Stomach (tissue), 9 donors: Measurements from ENCODE around the gene TCF12. TPM values are rescaled to one million over a fixed set of nuclear protein-coding genes. Genes with fewer than 3 reads are reported as not detected.

ENCODE experiments used
- DNase-seq, 2 donors: peaks; one replicate each; pipeline versions ENCODE4 v3.0.0 to v3.0.0-alpha.2; 2013 to 2019
- H3K27ac ChIP-seq, 5 donors: fragments of 200-600 bp in 4 of 5; sonication (generic) in 4 of 5; one replicate each; pipeline ENCODE4 v1.5.1; 2013 to 2019; ENCODE audit warnings: mild to moderate bottlenecking in 1 of 5, moderate library complexity in 1 of 5
- H3K27me3 ChIP-seq, 3 donors: fragments of 200-600 bp; sonication (generic); one replicate each; pipeline ENCODE4 v1.5.1; 2017 to 2019; ENCODE audit warnings: mixed run types in 1 of 3
- H3K36me3 ChIP-seq, 4 donors: fragments of 200-600 bp; sonication (generic); 1 replicate in 3 of 4; 2 replicates in 1 of 4; pipeline ENCODE4 v1.5.1; 2016 to 2019
- H3K4me1 ChIP-seq, 4 donors: fragments of 200-600 bp; sonication (generic); one replicate each; pipeline ENCODE4 v1.5.1; 2016 to 2019
- H3K4me3 ChIP-seq, 4 donors: fragments of 200-600 bp; sonication (generic) in 3 of 4; one replicate each; pipeline ENCODE4 v1.5.1; 2016 to 2019; ENCODE audit warnings: mild to moderate bottlenecking in 1 of 4
- H3K9me3 ChIP-seq, 4 donors: fragments of 200-600 bp; sonication (generic); one replicate each; pipeline ENCODE4 v1.5.1; 2016 to 2019
- EP300 ChIP-seq: sonication (generic); formaldehyde crosslinking; IDR thresholded peaks from one replicate; pipeline ENCODE4 v1.6.1; 2017; ENCODE audit warnings: antibody characterized with exemption
- POLR2A ChIP-seq, 4 donors: fragments of 450-650 bp; IDR thresholded peaks; one replicate each; pipeline ENCODE4 v1.6.1; 2016; ENCODE audit warnings: antibody characterized with exemption in 4 of 4, control low read depth in 2 of 4, mild to moderate bottlenecking in 1 of 4, moderate library complexity in 1 of 4
- POLR2AphosphoS5 ChIP-seq, 3 donors: sonication (generic); formaldehyde crosslinking; IDR thresholded peaks; one replicate each; pipeline ENCODE4 v1.6.1; 2016; ENCODE audit warnings: antibody characterized with exemption in 3 of 3
- WGBS, 5 donors: extraction: QIAGEN DNeasy Blood & Tissue Kit in 3 of 5; methylation state at CpG; one replicate each; pipeline versions ENCODE4 v1.1.5 to v1.1.7; 2013 to 2018; 5-methylcytosine and 5-hydroxymethylcytosine counted together
- intact Hi-C: fragments of 100-400 bp; cut with DNase I; formaldehyde crosslinking; loops from one replicate; pipeline ENCODE4 v1.15.1; 2023; ENCODE audit warnings: low total_unique reads
- polyA plus RNA-seq, 3 donors: library from polyadenylated mRNA; stranded (reverse); fragments of 200-250 nt; gene quantifications; one replicate each; pipeline ENCODE4 v1.2.3, GENCODE V29; 2013
- total RNA-seq, 5 donors: library from RNA; depleted of rRNA; stranded (reverse); fragments of >200 nt; gene quantifications; one replicate each; pipeline versions ENCODE4 v1.1.0 to v1.2.3, GENCODE V29; 2014 to 2016
- TF ChIP-seq, protein P1 (sequence below), 7 experiments: fragments of 450-650 bp in 4 of 7; fragments of 200-600 bp in 3 of 7; sonication (generic) in 3 of 7; IDR thresholded peaks; one replicate each; pipeline ENCODE4 v1.5.1; 2016 to 2019; ENCODE audit warnings: antibody characterized with exemption in 7 of 7, control low read depth in 2 of 7, mild to moderate bottlenecking in 1 of 7
- donor health status: healthy with polysubstance abuse.
- donor health status: Bipolar disorder and iron deficiency.
- donor health status: healthy.

TCF12 gene
- total and polyA plus RNA-seq, 8 donors, result 11.2 to 462 (median 130) TPM

DNA sequence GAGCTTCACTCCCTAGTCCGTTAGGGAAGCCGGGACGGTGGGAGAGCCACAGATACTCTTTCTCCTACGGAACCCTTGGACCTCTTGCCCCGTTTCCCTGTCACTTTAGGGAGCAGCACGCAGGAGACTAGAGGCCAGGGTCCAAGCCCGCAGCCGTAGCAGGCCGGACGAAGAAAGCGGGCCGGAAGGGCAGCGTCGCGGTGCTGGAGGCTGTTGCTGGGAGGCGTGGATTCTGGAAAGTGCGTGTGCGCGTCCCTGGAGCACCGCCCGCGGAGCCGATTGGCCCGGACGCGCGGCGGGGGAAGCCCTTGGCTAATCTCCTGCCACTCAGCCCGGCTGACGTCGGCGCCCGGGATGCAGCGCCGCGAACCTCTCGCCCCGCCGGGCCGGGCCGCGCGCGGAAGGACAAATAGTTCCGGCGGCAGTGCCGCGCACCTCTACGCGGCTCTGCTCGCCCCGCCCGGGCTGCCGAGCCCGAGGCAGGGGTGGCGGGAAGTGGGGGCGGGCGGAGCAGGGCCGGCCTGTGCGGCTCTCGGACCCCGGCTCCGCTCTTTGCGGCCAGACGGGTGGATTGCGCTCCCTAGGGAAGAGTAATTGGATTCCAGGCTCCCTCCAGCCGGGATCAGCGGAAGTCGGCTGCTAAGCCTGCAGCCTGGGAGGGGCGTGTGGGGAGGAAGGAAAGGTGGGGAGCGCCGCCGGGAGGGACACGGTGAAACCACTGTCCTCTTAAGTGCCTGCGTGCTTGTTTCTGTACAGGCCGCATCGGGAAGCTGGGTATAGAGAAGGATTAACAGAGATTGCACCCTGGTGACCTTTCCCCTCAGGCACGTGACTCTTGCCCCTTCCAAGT lies 31.3 kb upstream of the TCF12 start:
- peak overlapping the region; percentile 94 to 99 (median 98) for H3K27ac ChIP-seq
- WGBS, 5 donors, result 0 to 1% (median 1%) methylated on average over 40 to 78 of the region's 78 CpGs
- H3K4me3 ChIP-seq, result peak overlapping the region; percentile 47 to 76 (median 66)
- H3K9me3 ChIP-seq, result no peaks in the 10 kb centered on the region
- TF ChIP-seq, protein P1, sequence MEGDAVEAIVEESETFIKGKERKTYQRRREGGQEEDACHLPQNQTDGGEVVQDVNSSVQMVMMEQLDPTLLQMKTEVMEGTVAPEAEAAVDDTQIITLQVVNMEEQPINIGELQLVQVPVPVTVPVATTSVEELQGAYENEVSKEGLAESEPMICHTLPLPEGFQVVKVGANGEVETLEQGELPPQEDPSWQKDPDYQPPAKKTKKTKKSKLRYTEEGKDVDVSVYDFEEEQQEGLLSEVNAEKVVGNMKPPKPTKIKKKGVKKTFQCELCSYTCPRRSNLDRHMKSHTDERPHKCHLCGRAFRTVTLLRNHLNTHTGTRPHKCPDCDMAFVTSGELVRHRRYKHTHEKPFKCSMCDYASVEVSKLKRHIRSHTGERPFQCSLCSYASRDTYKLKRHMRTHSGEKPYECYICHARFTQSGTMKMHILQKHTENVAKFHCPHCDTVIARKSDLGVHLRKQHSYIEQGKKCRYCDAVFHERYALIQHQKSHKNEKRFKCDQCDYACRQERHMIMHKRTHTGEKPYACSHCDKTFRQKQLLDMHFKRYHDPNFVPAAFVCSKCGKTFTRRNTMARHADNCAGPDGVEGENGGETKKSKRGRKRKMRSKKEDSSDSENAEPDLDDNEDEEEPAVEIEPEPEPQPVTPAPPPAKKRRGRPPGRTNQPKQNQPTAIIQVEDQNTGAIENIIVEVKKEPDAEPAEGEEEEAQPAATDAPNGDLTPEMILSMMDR (IDR thresholded peaks at IDR 0.05), result peak in 1 of 7 experiments; percentile 8
- TF ChIP-seq POLR2A (IDR thresholded peaks at IDR 0.05) (peak in 1 of 4 donors; percentile 7), POLR2AphosphoS5 (IDR thresholded peaks at IDR 0.05) (peak; percentile 90 to 92 (median 90)), EP300 (peak; percentile 31)
- DNase-seq, result peak; percentile 95 to 99
- peaks cover 9 to 26% (median 15%) of the 10 kb centered on the region in 4 donors for H3K4me1 ChIP-seq
- H3K36me3 ChIP-seq, result no peaks in the 10 kb centered on the region
- intact Hi-C loops, result no loop called here
- no peaks in the 10 kb centered on the region for H3K27me3 ChIP-seq

DNA sequence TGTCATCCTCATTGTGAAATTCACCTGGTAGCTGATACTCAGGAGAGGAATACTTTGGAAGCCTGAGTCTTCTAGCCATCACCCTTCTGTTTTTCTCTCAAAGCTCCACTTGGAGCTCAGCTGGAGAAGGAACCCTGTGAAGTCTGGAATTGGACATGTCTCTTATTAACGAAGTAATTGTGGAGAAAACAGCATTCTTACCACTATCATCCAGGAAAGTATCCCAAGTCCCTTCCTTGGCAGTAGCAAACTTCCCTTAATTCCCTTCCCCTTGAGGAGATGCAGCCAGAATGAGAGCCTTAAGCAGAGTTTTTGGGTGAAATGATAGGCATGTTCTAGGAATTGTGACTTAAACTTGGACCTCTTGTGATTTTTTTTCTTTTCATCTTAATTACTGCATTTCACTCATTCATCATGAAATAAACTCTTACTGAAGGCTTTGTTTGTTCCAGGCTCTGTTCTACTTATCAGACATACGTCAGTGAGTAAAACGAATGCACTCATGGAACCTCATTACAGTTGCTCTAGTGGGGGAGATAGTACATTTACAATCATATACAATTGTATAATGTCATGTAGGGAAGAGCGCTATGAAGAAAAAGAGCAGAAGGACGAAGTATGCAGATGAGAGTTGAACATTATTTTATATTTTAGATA lies 30.5 kb upstream of the TCF12 start:
- H3K4me3 ChIP-seq, result peak overlapping the region; percentile 47 to 76 (median 66)
- H3K36me3 ChIP-seq, result no peaks in the 10 kb centered on the region
- intact Hi-C loops, result no loop called here
- no peaks in the 10 kb centered on the region for H3K9me3 ChIP-seq
- H3K4me1 ChIP-seq, result peaks cover 9 to 26% (median 15%) of the 10 kb centered on the region in 4 donors
- no peaks in the 10 kb centered on the region for H3K27me3 ChIP-seq
- peak overlapping the region; percentile 94 to 99 (median 98) for H3K27ac ChIP-seq
- 32 to 50% (median 39%) methylated on average over 5 of the region's 5 CpGs for WGBS, 5 donors
- no peak for DNase-seq
- TF ChIP-seq, protein P1 (IDR thresholded peaks at IDR 0.05), result no peak

DNA sequence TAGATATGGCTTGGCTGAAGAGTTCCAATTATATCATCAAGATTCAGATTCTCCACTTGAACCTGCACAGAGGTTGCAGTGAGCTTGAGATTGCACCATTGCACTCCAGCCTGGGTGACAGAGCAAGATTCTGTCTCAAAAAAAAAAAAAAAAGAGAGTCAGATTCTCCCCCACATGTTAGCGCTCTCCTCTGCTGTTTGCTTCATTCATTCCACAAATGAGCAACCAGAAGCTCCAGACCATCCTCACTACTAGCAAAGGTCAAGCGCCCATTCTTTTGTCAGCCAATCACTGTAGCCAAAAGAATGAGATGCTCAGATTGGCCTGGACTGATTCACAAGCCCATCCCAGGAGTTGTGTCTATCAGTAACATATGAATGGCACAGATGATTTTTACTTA lies 28.4 kb upstream of the TCF12 start:
- Histone ChIP-seq H3K36me3 (no peaks in the 10 kb centered on the region), H3K27ac (no peak overlapping the region), H3K4me1 (peaks cover 9 to 26% (median 15%) of the 10 kb centered on the region in 4 donors), H3K9me3 (no peaks in the 10 kb centered on the region), H3K27me3 (no peaks in the 10 kb centered on the region), H3K4me3 (no peak overlapping the region)
- TF ChIP-seq, protein P1 (IDR thresholded peaks at IDR 0.05), result no peak
- no peak for TF ChIP-seq POLR2AphosphoS5 (IDR thresholded peaks at IDR 0.05)
- TF ChIP-seq POLR2A (IDR thresholded peaks at IDR 0.05), result no peak
- no peak for TF ChIP-seq EP300
- intact Hi-C loops, result no loop called here
- 98 to 100% (median 100%) methylated on average over 2 of the region's 2 CpGs for WGBS, 5 donors
- no peak for DNase-seq

DNA sequence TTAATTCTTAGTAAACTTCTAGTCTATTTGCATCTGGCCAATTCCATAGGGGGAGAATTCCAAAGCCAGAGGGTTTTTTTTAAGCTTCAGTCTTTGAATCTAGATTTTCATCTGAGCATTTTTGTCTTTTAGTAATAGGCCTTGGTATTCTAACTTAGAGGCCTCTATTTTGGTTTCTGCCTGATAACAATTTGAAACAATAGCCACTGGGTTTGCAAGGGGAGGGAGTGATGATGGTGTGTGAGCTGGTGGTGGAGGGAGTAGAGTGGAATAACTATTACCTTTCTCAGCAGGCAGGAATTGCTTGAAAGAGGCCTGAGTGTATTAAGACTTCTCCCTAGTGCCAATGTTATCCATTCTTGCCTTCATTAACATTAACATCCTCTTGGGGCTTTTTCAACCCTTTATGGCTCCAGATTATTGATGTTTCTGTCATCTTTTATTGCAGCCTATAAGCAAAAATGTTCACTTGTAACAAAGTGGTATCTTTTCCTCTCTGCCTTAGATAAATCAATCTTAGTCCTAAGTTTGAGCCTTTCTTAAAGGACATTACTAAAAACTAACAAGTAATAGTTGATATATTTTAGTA lies 26.5 kb upstream of the TCF12 start:
- intact Hi-C loops, result no loop called here
- H3K4me3 ChIP-seq, result no peak overlapping the region
- no peaks in the 10 kb centered on the region for H3K27me3 ChIP-seq
- no peaks in the 10 kb centered on the region for H3K36me3 ChIP-seq
- DNase-seq, result no peak
- no peak overlapping the region for H3K27ac ChIP-seq
- H3K9me3 ChIP-seq, result no peaks in the 10 kb centered on the region
- peaks cover 9 to 14% (median 12%) of the 10 kb centered on the region in 4 donors for H3K4me1 ChIP-seq
- no peak for TF ChIP-seq EP300
- no peak for TF ChIP-seq POLR2A (IDR thresholded peaks at IDR 0.05)
- TF ChIP-seq, protein P1 (IDR thresholded peaks at IDR 0.05), result no peak
- TF ChIP-seq POLR2AphosphoS5 (IDR thresholded peaks at IDR 0.05), result no peak
